Measurements from ENCODE around the gene VSTM2B.

The VSTM2B gene

DNA sequence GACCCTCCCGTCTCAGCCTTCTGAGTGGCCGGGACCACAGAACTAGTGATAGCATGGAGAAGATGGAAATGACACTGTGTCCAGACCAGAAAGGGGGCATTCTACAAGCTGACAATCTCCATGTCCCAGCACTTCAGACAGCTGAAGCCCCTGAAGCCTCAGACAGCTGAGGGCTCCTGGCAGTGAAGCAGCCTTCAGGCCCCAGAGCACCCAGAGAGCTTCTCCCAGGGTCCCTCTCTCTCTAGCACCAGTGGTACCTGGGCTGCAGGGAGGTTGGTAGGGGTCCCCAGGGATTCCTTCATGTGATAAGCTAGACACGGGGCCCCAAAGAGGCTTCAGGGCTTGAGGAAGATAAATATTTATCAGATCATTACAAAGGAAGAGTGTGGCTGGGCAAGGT, 72.7 kb downstream of the VSTM2B start:
- no peak overlapping the region for H3K18ac ChIP-seq (ENCODE audit: low read length)
- WGBS, 2 donors (ENCODE audit: extremely low coverage in 2 of 2, insufficient read length in 2 of 2, insufficient replicate concordance in 1 of 2) = no CpG with 5 or more reads among the region's 3 CpGs
- H3K27me3 ChIP-seq (ENCODE audit: control insufficient read depth in 3 of 3, insufficient read depth in 3 of 3, low read depth in 1 of 3, low read length in 3 of 3) = peaks cover 0 to 39% (median 0%) of the 10 kb centered on the region in 3 experiments
- no peak overlapping the region for H3K4me2 ChIP-seq (ENCODE audit: insufficient read depth, low read length, poor library complexity, severe bottlenecking)
- no peak overlapping the region for H2AFZ ChIP-seq (ENCODE audit: low read length)
- no peak overlapping the region for H3K14ac ChIP-seq (ENCODE audit: low read length)
- no peaks in the 10 kb centered on the region for H3K79me1 ChIP-seq (ENCODE audit: low read depth, low read length)
- H3K4ac ChIP-seq (ENCODE audit: low read length) = no peak overlapping the region
- H2BK5ac ChIP-seq (ENCODE audit: low read length) = no peak overlapping the region
- H4K8ac ChIP-seq (ENCODE audit: low read depth, low read length) = no peak overlapping the region
- no peak overlapping the region for H4K91ac ChIP-seq (ENCODE audit: low read depth, low read length, poor library complexity)
- H2AK5ac ChIP-seq (ENCODE audit: low read depth, low read length) = no peak overlapping the region
- H3K9me3 ChIP-seq (replicated peaks in 1 of 2; ENCODE audit: control insufficient read depth in 2 of 2, insufficient read depth in 1 of 2, low read depth in 1 of 2, low read length in 2 of 2) = no peaks in the 10 kb centered on the region
- H3K4me3 ChIP-seq (ENCODE audit: low read length in 2 of 2) = no peak overlapping the region
- no peak overlapping the region for H3K9ac ChIP-seq (ENCODE audit: low read depth, low read length, poor library complexity)
- no peak for DNase-seq (ENCODE audit: low spot score)
- H2BK15ac ChIP-seq (ENCODE audit: low read length) = no peak overlapping the region
- H2BK12ac ChIP-seq (ENCODE audit: low read length) = no peak overlapping the region
- H3K36me3 ChIP-seq (replicated peaks in 1 of 2; ENCODE audit: control insufficient read depth in 2 of 2, insufficient read depth in 2 of 2, low read length in 2 of 2) = no peaks in the 10 kb centered on the region
- H3K4me1 ChIP-seq (ENCODE audit: control insufficient read depth in 2 of 2, insufficient read depth in 1 of 2, low read depth in 1 of 2, low read length in 2 of 2) = peaks cover 0 to 7% of the 10 kb centered on the region in 2 donors
- H3K23ac ChIP-seq (ENCODE audit: low read depth, low read length, poor library complexity) = no peak overlapping the region
- H2BK120ac ChIP-seq (ENCODE audit: low read depth, low read length) = no peak overlapping the region
- no peak overlapping the region for H3K27ac ChIP-seq (replicated peaks; ENCODE audit: low read length)

DNA sequence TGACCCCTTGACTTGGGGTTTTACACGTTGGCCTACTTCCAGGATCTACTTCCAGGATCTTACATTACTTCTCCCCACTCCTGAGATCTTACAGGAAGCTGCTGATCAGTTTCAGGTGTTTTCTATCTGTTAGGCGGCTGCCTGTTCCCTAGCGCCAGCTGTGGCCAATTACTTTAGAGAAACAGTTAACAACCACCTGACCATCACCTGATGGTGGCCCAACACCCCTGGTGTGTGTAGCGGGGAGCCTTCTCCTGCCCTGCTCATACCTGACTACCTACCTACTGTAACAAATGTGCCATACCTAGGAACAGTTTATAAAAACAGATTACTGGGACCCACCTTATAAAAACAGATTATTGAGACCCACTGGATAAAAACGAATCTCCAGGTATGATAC, 77.5 kb downstream of the VSTM2B start:
- Histone ChIP-seq H4K91ac (ENCODE audit: low read depth, low read length, poor library complexity) (no peak overlapping the region), H3K23ac (ENCODE audit: low read depth, low read length, poor library complexity) (no peak overlapping the region), H3K27me3 (ENCODE audit: control insufficient read depth in 3 of 3, insufficient read depth in 3 of 3, low read depth in 1 of 3, low read length in 3 of 3) (peaks cover 0 to 4% (median 0%) of the 10 kb centered on the region in 3 experiments), H3K18ac (ENCODE audit: low read length) (no peak overlapping the region), H3K4me3 (ENCODE audit: low read length in 2 of 2) (no peak overlapping the region), H3K4me1 (ENCODE audit: control insufficient read depth in 2 of 2, insufficient read depth in 1 of 2, low read depth in 1 of 2, low read length in 2 of 2) (peaks cover 0 to 4% of the 10 kb centered on the region in 2 donors), H2AK5ac (ENCODE audit: low read depth, low read length) (no peak overlapping the region), H2BK120ac (ENCODE audit: low read depth, low read length) (no peak overlapping the region), H3K9me3 (replicated peaks in 1 of 2; ENCODE audit: control insufficient read depth in 2 of 2, insufficient read depth in 1 of 2, low read depth in 1 of 2, low read length in 2 of 2) (no peaks in the 10 kb centered on the region), H2AFZ (ENCODE audit: low read length) (no peak overlapping the region), H2BK15ac (ENCODE audit: low read length) (no peak overlapping the region), H3K27ac (replicated peaks; ENCODE audit: low read length) (no peak overlapping the region), H3K36me3 (replicated peaks in 1 of 2; ENCODE audit: control insufficient read depth in 2 of 2, insufficient read depth in 2 of 2, low read length in 2 of 2) (no peaks in the 10 kb centered on the region), H3K79me1 (ENCODE audit: low read depth, low read length) (peaks cover 4% of the 10 kb centered on the region), H3K9ac (ENCODE audit: low read depth, low read length, poor library complexity) (no peak overlapping the region), H3K4me2 (ENCODE audit: insufficient read depth, low read length, poor library complexity, severe bottlenecking) (no peak overlapping the region), H2BK12ac (ENCODE audit: low read length) (no peak overlapping the region), H3K4ac (ENCODE audit: low read length) (no peak overlapping the region), H2BK5ac (ENCODE audit: low read length) (no peak overlapping the region), H3K14ac (ENCODE audit: low read length) (no peak overlapping the region), H4K8ac (ENCODE audit: low read depth, low read length) (no peak overlapping the region)
- WGBS, 2 donors (ENCODE audit: extremely low coverage in 2 of 2, insufficient read length in 2 of 2, insufficient replicate concordance in 1 of 2) = no CpG with 5 or more reads among the region's 5 CpGs
- DNase-seq (ENCODE audit: low spot score) = no peak

DNA sequence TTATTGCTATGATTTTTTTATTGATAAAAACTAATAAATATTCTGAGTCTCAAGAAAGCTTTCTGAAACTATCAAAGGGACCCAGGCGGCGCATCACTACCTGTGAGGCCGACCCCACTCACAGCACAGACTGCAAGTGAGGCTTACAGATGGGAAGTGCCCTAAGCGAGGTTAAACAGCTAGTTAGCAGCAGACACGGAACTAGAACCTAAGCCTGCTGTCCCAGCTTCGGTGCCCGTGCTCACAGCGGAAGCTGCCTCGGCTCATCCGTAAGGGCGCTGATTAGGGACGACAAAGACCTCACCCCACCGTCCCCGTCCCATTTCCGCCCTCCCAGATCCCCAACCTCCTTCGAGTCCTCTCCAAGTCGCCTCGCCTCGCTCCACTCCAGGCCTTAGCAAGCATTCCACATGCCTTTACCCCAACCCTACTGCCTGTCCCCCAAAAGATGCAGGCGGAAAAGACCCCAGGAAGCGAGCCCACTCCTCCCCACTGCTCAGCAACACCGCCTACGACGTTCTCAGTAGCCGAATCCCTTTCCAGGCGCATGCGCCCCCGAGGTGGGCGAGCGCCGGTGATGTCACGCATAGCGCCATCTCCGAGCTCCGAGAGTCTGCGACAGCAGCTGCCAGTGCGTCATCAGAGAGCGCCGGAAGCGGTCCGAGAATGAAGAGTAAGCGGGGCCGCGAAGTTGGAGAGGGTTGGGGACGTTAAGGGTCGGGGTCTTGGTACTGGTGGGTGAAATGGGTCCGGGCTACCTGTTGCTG, 80.0 kb downstream of the VSTM2B start, which contains the start of gene POP4:
Gene POP4, plus strand, starts transcription at position 631 of the 767 bp plus-strand sequence. Its CDS starts 36 bp downstream, at position 667.
- Histone ChIP-seq H3K4me3 (ENCODE audit: low read length in 2 of 2) (peak within 1 kb of the TSS; percentile 85 to 89), H2BK120ac (ENCODE audit: low read depth, low read length) (peak within 1 kb of the TSS; percentile 29), H3K79me1 (ENCODE audit: low read depth, low read length) (peaks cover 4% of the 10 kb centered on the region), H4K91ac (ENCODE audit: low read depth, low read length, poor library complexity) (no peak within 1 kb of the TSS), H3K9ac (ENCODE audit: low read depth, low read length, poor library complexity) (peak within 1 kb of the TSS; percentile 95), H4K8ac (ENCODE audit: low read depth, low read length) (no peak within 1 kb of the TSS), H3K4ac (ENCODE audit: low read length) (no peak within 1 kb of the TSS), H3K23ac (ENCODE audit: low read depth, low read length, poor library complexity) (peak within 1 kb of the TSS; percentile 97), H3K9me3 (replicated peaks in 1 of 2; ENCODE audit: control insufficient read depth in 2 of 2, insufficient read depth in 1 of 2, low read depth in 1 of 2, low read length in 2 of 2) (no peaks in the 10 kb centered on the region), H2BK15ac (ENCODE audit: low read length) (no peak within 1 kb of the TSS), H2BK12ac (ENCODE audit: low read length) (no peak within 1 kb of the TSS), H3K14ac (ENCODE audit: low read length) (peak within 1 kb of the TSS; percentile 49), H2BK5ac (ENCODE audit: low read length) (peak within 1 kb of the TSS; percentile 80), H3K27ac (replicated peaks; ENCODE audit: low read length) (peak within 1 kb of the TSS; percentile 68), H2AK5ac (ENCODE audit: low read depth, low read length) (peak within 1 kb of the TSS; percentile 34), H3K27me3 (ENCODE audit: control insufficient read depth in 3 of 3, insufficient read depth in 3 of 3, low read depth in 1 of 3, low read length in 3 of 3) (no peaks in the 10 kb centered on the region), H3K18ac (ENCODE audit: low read length) (peak within 1 kb of the TSS; percentile 94), H2AFZ (ENCODE audit: low read length) (peak within 1 kb of the TSS; percentile 84), H3K36me3 (replicated peaks in 1 of 2; ENCODE audit: control insufficient read depth in 2 of 2, insufficient read depth in 2 of 2, low read length in 2 of 2) (peaks cover 2 to 19% of the 10 kb centered on the region in 2 donors), H3K4me1 (ENCODE audit: control insufficient read depth in 2 of 2, insufficient read depth in 1 of 2, low read depth in 1 of 2, low read length in 2 of 2) (peaks cover 2 to 4% of the 10 kb centered on the region in 2 donors), H3K4me2 (ENCODE audit: insufficient read depth, low read length, poor library complexity, severe bottlenecking) (peak within 1 kb of the TSS; percentile 94)
- no CpG with 5 or more reads among the region's 47 CpGs for WGBS, 2 donors (ENCODE audit: extremely low coverage in 2 of 2, insufficient read length in 2 of 2, insufficient replicate concordance in 1 of 2)
- peak; percentile 95 for DNase-seq (ENCODE audit: low spot score)

DNA sequence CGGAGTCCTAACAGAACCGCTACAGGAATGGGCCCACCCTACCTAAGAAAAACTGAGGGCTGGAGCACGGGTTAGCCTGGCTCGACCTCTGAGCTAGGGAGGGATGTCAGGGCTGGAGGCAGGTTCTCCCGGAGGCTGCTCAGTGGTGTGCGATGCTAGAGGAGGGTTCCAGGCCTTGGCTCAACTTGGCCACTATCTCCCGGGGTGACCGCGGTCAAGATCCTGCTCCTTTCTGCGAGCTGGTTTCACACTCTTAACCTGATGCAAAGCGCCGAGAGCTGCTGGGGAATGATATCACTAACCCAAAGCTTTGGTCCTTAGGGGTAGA, 80.6 kb downstream of the VSTM2B start:
- H3K36me3 ChIP-seq (replicated peaks in 1 of 2; ENCODE audit: control insufficient read depth in 2 of 2, insufficient read depth in 2 of 2, low read length in 2 of 2) = peaks cover 5 to 25% of the 10 kb centered on the region in 2 donors
- peak overlapping the region; percentile 80 for H2BK5ac ChIP-seq (ENCODE audit: low read length)
- no peak overlapping the region for H2BK12ac ChIP-seq (ENCODE audit: low read length)
- H3K4me1 ChIP-seq (ENCODE audit: control insufficient read depth in 2 of 2, insufficient read depth in 1 of 2, low read depth in 1 of 2, low read length in 2 of 2) = peaks cover 2 to 4% of the 10 kb centered on the region in 2 donors
- H3K9me3 ChIP-seq (replicated peaks in 1 of 2; ENCODE audit: control insufficient read depth in 2 of 2, insufficient read depth in 1 of 2, low read depth in 1 of 2, low read length in 2 of 2) = no peaks in the 10 kb centered on the region
- H3K4me3 ChIP-seq (ENCODE audit: low read length in 2 of 2) = peak overlapping the region; percentile 85 to 89
- H3K23ac ChIP-seq (ENCODE audit: low read depth, low read length, poor library complexity) = peak overlapping the region; percentile 97
- peak overlapping the region; percentile 94 for H3K4me2 ChIP-seq (ENCODE audit: insufficient read depth, low read length, poor library complexity, severe bottlenecking)
- peaks cover 4% of the 10 kb centered on the region for H3K79me1 ChIP-seq (ENCODE audit: low read depth, low read length)
- H2BK15ac ChIP-seq (ENCODE audit: low read length) = no peak overlapping the region
- no peak overlapping the region for H2BK120ac ChIP-seq (ENCODE audit: low read depth, low read length)
- no peak overlapping the region for H4K8ac ChIP-seq (ENCODE audit: low read depth, low read length)
- peak overlapping the region; percentile 12 for H2AK5ac ChIP-seq (ENCODE audit: low read depth, low read length)
- H4K91ac ChIP-seq (ENCODE audit: low read depth, low read length, poor library complexity) = no peak overlapping the region
- WGBS, 2 donors (ENCODE audit: extremely low coverage in 2 of 2, insufficient read length in 2 of 2, insufficient replicate concordance in 1 of 2) = no CpG with 5 or more reads among the region's 12 CpGs
- peak overlapping the region; percentile 2 for H3K18ac ChIP-seq (ENCODE audit: low read length)
- no peak for DNase-seq (ENCODE audit: low spot score)
- peak overlapping the region; percentile 86 for H3K9ac ChIP-seq (ENCODE audit: low read depth, low read length, poor library complexity)
- no peak overlapping the region for H3K14ac ChIP-seq (ENCODE audit: low read length)
- no peak overlapping the region for H3K4ac ChIP-seq (ENCODE audit: low read length)
- no peaks in the 10 kb centered on the region for H3K27me3 ChIP-seq (ENCODE audit: control insufficient read depth in 3 of 3, insufficient read depth in 3 of 3, low read depth in 1 of 3, low read length in 3 of 3)
- H3K27ac ChIP-seq (replicated peaks; ENCODE audit: low read length) = no peak overlapping the region
- H2AFZ ChIP-seq (ENCODE audit: low read length) = peak overlapping the region; percentile 84

Measured in neuronal stem cell (in vitro differentiated cells).